Endothelial cell (in vitro differentiated cells): ENCODE data around the gene TBX15. TPM values are rescaled to one million over a fixed set of nuclear protein-coding genes. Genes with fewer than 3 reads are reported as not detected.

ENCODE experiments used
- DNase-seq: peaks from one replicate; pipeline ENCODE4 v3.0.0; 2021; ENCODE audit warnings: low spot score
- H3K27ac Mint-ChIP-seq: one replicate; pipeline ENCODE4 v1.8.0; 2021; ENCODE audit warnings: mixed read lengths, inconsistent platforms; ENCODE audit not compliant: unreplicated experiment
- H3K27me3 Mint-ChIP-seq: one replicate; pipeline ENCODE4 v1.8.0; 2021; ENCODE audit warnings: mild to moderate bottlenecking, moderate library complexity, mixed read lengths, inconsistent platforms; ENCODE audit not compliant: unreplicated experiment
- H3K36me3 Mint-ChIP-seq: one replicate; pipeline ENCODE4 v1.8.0; 2021; ENCODE audit warnings: mild to moderate bottlenecking, low read depth, mixed read lengths, inconsistent platforms; ENCODE audit not compliant: unreplicated experiment
- H3K4me1 Mint-ChIP-seq: one replicate; pipeline ENCODE4 v1.8.0; 2021; ENCODE audit warnings: mild to moderate bottlenecking, mixed read lengths, inconsistent platforms; ENCODE audit not compliant: unreplicated experiment
- H3K4me3 Mint-ChIP-seq: one replicate; pipeline ENCODE4 v1.8.0; 2021; ENCODE audit warnings: mild to moderate bottlenecking, mixed read lengths, inconsistent platforms; ENCODE audit not compliant: unreplicated experiment
- H3K9me3 Mint-ChIP-seq: one replicate; pipeline ENCODE4 v1.8.0; 2021; ENCODE audit warnings: mixed read lengths, inconsistent platforms; ENCODE audit not compliant: unreplicated experiment
- CTCF ChIP-seq: fragments of 200-600 bp; sonication (generic); IDR thresholded peaks from one replicate; pipeline ENCODE4 v1.5.0; 2021; ENCODE audit warnings: antibody characterized with exemption; ENCODE audit not compliant: unreplicated experiment
- total RNA-seq: library from RNA; stranded (reverse); fragmentation: NEBNext Ultra II Directional; extraction: Animal tissue kit (Norgen Biotek cat#: 25700); gene quantifications from one replicate; pipeline ENCODE4 v1.2.1, GENCODE V29; 2021; ENCODE audit not compliant: unreplicated experiment

The TBX15 gene
- total RNA-seq, 1 donor from 2014 or later, result 38.0 TPM

GRCh38 chr1:119003413-119004128 lies 15.4 kb upstream of the TBX15 start:
- Mint-ChIP-seq H3K36me3 (peaks cover 4% of the 10 kb centered on the region), H3K27me3 (peaks cover 34% of the 10 kb centered on the region), H3K27ac (no peak overlapping the region), H3K4me1 (peaks cover 41% of the 10 kb centered on the region), H3K4me3 (no peak overlapping the region), H3K9me3 (no peaks in the 10 kb centered on the region)
- no peak for TF ChIP-seq CTCF
- no peak for DNase-seq

GRCh38 chr1:119002028-119002686 lies 14.0 kb upstream of the TBX15 start:
- TF ChIP-seq CTCF, result no peak
- Mint-ChIP-seq H3K27ac (no peak overlapping the region), H3K4me3 (peak overlapping the region; percentile 82), H3K9me3 (no peaks in the 10 kb centered on the region), H3K27me3 (peaks cover 33% of the 10 kb centered on the region), H3K4me1 (peaks cover 45% of the 10 kb centered on the region), H3K36me3 (peaks cover 4% of the 10 kb centered on the region)
- no peak for DNase-seq

GRCh38 chr1:119001181-119002027 lies 13.3 kb upstream of the TBX15 start:
- peak overlapping the region; percentile 82 for H3K4me3 Mint-ChIP-seq
- H3K36me3 Mint-ChIP-seq, result peaks cover 4% of the 10 kb centered on the region
- H3K4me1 Mint-ChIP-seq, result peaks cover 44% of the 10 kb centered on the region
- peaks cover 34% of the 10 kb centered on the region for H3K27me3 Mint-ChIP-seq
- no peak for TF ChIP-seq CTCF
- no peaks in the 10 kb centered on the region for H3K9me3 Mint-ChIP-seq
- no peak overlapping the region for H3K27ac Mint-ChIP-seq
- no peak for DNase-seq

- Mint-ChIP-seq H3K9me3 (no peaks in the 10 kb centered on the region), H3K4me1 (peaks cover 37% of the 10 kb centered on the region), H3K36me3 (peaks cover 1% of the 10 kb centered on the region), H3K27ac (no peak overlapping the region), H3K27me3 (peaks cover 26% of the 10 kb centered on the region), H3K4me3 (peak overlapping the region; percentile 60)
- DNase-seq, result no peak
- no peak for TF ChIP-seq CTCF
These were observed 12.4 kb upstream of the TBX15 start for GRCh38 chr1:119000371-119001180.
